Measurements from ENCODE around the gene EMD. TPM values are rescaled to one million over a fixed set of nuclear protein-coding genes. Genes with fewer than 3 reads are reported as not detected.

EMD gene
- total RNA-seq, 1 experiment from 2014 or later = 115 TPM

DNA sequence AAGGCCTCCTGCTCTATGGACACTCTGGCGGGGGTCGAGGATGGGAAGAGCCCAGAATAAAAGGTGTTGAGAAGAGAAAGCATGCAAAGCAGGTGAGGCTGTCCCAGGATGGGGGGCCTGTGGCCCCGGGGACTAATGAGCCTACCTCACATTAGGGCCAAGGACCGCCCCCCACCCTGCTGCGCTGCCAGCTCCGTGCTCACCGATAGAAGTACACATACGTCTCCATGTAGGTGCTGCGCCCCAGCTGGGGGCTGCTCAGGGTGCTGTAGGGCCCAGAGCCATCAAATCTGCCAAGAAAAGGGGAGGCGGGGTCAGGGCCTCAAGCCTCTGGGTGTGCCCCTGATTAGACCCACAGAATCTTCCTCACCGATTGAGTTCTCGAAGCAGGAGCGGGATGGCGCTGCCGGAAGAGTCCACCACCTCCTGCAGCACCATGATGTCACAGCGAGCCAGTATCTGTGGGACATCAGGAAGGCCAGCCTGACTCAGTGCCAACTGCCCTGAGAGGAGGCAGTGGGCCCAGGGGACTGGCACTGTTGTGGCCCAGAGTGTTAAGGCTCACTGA, 25.6 kb downstream of the EMD start:
- Histone ChIP-seq H3K23ac (ENCODE audit: insufficient read length, low read depth, low read length) (no peak overlapping the region), H2BK120ac (ENCODE audit: low read depth, low read length, poor library complexity, severe bottlenecking) (no peak overlapping the region), H3K18ac (ENCODE audit: insufficient read length, low read depth, low read length) (no peak overlapping the region), H3K27ac (ENCODE audit: insufficient read length, low read depth, low read length) (no peak overlapping the region), H2BK20ac (ENCODE audit: low read depth, low read length, poor library complexity, severe bottlenecking) (no peak overlapping the region), H3K4me1 (ENCODE audit: insufficient read depth, low read length) (no peaks in the 10 kb centered on the region), H2BK5ac (ENCODE audit: insufficient read length, low read length) (no peak overlapping the region), H3K14ac (ENCODE audit: insufficient read depth, low read length) (no peak overlapping the region), H3K9me3 (ENCODE audit: control insufficient read depth, low read depth, low read length) (peaks cover 19% of the 10 kb centered on the region), H4K8ac (replicated peaks; ENCODE audit: insufficient read length, low read depth, low read length) (no peak overlapping the region), H4K20me1 (ENCODE audit: control insufficient read depth, insufficient read depth, insufficient read length) (no peaks in the 10 kb centered on the region), H4K5ac (ENCODE audit: insufficient read length, low read depth, low read length) (no peak overlapping the region), H3K4ac (ENCODE audit: low read depth, low read length) (no peak overlapping the region), H3K27me3 (ENCODE audit: insufficient read depth, low read length) (no peaks in the 10 kb centered on the region), H3K79me2 (ENCODE audit: insufficient read depth, low read length) (no peaks in the 10 kb centered on the region), H2AK5ac (ENCODE audit: insufficient read length, low read length) (no peak overlapping the region), H3K4me2 (ENCODE audit: insufficient read depth, insufficient read length, low read length) (no peak overlapping the region), H3K23me2 (ENCODE audit: insufficient read length, low read depth, low read length, poor library complexity, severe bottlenecking) (no peaks in the 10 kb centered on the region), H3K79me1 (ENCODE audit: insufficient read depth, low read depth, low read length, poor library complexity, severe bottlenecking) (no peaks in the 10 kb centered on the region), H2BK15ac (ENCODE audit: low read depth, low read length) (no peak overlapping the region), H3T11ph (ENCODE audit: low read length) (no peak overlapping the region), H2BK12ac (ENCODE audit: insufficient read length, low read depth, low read length) (no peak overlapping the region), H3K9ac (ENCODE audit: extremely low read depth, insufficient read length, low read length) (no peak overlapping the region), H2AFZ (ENCODE audit: low read length) (no peak overlapping the region), H3K56ac (ENCODE audit: insufficient read length, low read depth, low read length) (no peak overlapping the region), H4K91ac (ENCODE audit: insufficient read length, low read depth, low read length) (no peak overlapping the region)
- WGBS (ENCODE audit: extremely low coverage, insufficient read length, low lambda C conversion rate) = no CpG with 5 or more reads among the region's 16 CpGs
- no peak for DNase-seq
- Mint-ChIP-seq H3K9me3 (peaks cover 74 to 76% of the 10 kb centered on the region in 2 experiments), H3K36me3 (ENCODE audit: insufficient read depth in 1 of 3, low read depth in 3 of 3) (peaks cover 18 to 37% (median 26%) of the 10 kb centered on the region in 3 experiments), H3K27me3 (ENCODE audit: low read depth) (no peaks in the 10 kb centered on the region), H3K4me3 (no peak overlapping the region), H3K27ac (no peak overlapping the region), H3K4me1 (peaks cover 9 to 16% of the 10 kb centered on the region in 2 experiments)
- TF ChIP-seq CTCF (conservative IDR thresholded peaks at IDR 0.05) = no peak
